ENCODE results near the gene OR52E1. TPM values are rescaled to one million over a fixed set of nuclear protein-coding genes. Genes with fewer than 3 reads are reported as not detected.

Gene OR52E1
- total RNA-seq, 4 donors from 2014 or later = not detected

- no peak for TF ChIP-seq CTCF (IDR thresholded peaks at IDR 0.05)
- TF ChIP-seq POLR2A (IDR thresholded peaks at IDR 0.05) = no peak
- H3K4me3 ChIP-seq (ENCODE audit: low read depth, poor library complexity, severe bottlenecking) = no peak overlapping the region
- intact Hi-C loops (cut with DNase I; ENCODE audit: low total_unique reads) = no loop called here
- WGBS, 2 donors = 19 to 21% methylated on average over 1 of the region's 1 CpG
- DNase-seq (ENCODE audit: low spot score in 2 of 2) = no peak
These were observed 4.3 kb upstream of the OR52E1 start for GRCh38 chr11:5065027-5065426.

DNA sequence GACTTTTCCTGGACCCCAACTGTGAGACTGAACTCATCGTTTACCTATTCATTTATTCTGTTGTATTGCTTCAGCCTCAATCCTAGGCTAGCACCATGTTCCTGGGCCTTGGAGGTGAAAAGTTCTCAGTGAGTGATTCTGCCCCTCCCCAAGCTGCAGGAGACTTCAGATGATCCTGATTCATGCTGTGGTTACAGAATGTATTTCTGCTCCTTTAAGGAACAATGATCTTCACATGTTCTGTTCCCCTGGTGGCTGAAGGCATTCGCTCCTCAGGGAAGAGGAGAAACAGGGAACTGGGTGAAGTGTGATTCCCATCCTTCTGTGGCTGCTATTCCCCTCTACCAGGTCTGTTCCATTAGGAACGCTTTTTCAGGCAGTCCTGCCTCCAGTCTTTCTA is 2.4 kb downstream of the OR52E1 start:
- intact Hi-C loops (cut with DNase I; ENCODE audit: low total_unique reads) = no loop called here
- WGBS, 2 donors = 51 to 61% methylated on average over 3 of the region's 3 CpGs
- no peak overlapping the region for H3K4me3 ChIP-seq (ENCODE audit: low read depth, poor library complexity, severe bottlenecking)
- no peak for DNase-seq (ENCODE audit: low spot score in 2 of 2)
- no peak for TF ChIP-seq POLR2A (IDR thresholded peaks at IDR 0.05)
- no peak for TF ChIP-seq CTCF (IDR thresholded peaks at IDR 0.05)

- intact Hi-C loops (cut with DNase I; ENCODE audit: low total_unique reads) = no loop called here
- no peak for TF ChIP-seq POLR2A (IDR thresholded peaks at IDR 0.05)
- TF ChIP-seq CTCF (IDR thresholded peaks at IDR 0.05) = no peak
- no peak overlapping the region for H3K4me3 ChIP-seq (ENCODE audit: low read depth, poor library complexity, severe bottlenecking)
- DNase-seq (ENCODE audit: low spot score in 2 of 2) = no peak
- 71 to 79% methylated on average over 2 of the region's 2 CpGs for WGBS, 2 donors
These were observed 12.0 kb downstream of the OR52E1 start for GRCh38 chr11:5081405-5081804.

GRCh38 chr11:5083602-5084001 is 14.2 kb downstream of the OR52E1 start:
- no peak overlapping the region for H3K4me3 ChIP-seq (ENCODE audit: low read depth, poor library complexity, severe bottlenecking)
- no peak for TF ChIP-seq POLR2A (IDR thresholded peaks at IDR 0.05)
- TF ChIP-seq CTCF (IDR thresholded peaks at IDR 0.05) = no peak
- intact Hi-C loops (cut with DNase I; ENCODE audit: low total_unique reads) = no loop called here
- no peak for DNase-seq (ENCODE audit: low spot score in 2 of 2)

GRCh38 chr11:5088556-5088955 is 19.2 kb downstream of the OR52E1 start:
- TF ChIP-seq POLR2A (IDR thresholded peaks at IDR 0.05) (no peak), CTCF (IDR thresholded peaks at IDR 0.05) (no peak)
- DNase-seq (ENCODE audit: low spot score in 2 of 2) = no peak
- intact Hi-C loops (cut with DNase I; ENCODE audit: low total_unique reads) = no loop called here
- H3K4me3 ChIP-seq (ENCODE audit: low read depth, poor library complexity, severe bottlenecking) = no peak overlapping the region

- 88 to 89% methylated on average over 1 of the region's 1 CpG for WGBS, 2 donors
- H3K4me3 ChIP-seq (ENCODE audit: low read depth, poor library complexity, severe bottlenecking) = no peak overlapping the region
- DNase-seq (ENCODE audit: low spot score in 2 of 2) = no peak
- intact Hi-C loops (cut with DNase I; ENCODE audit: low total_unique reads) = no loop called here
- TF ChIP-seq CTCF (IDR thresholded peaks at IDR 0.05) = no peak
- TF ChIP-seq POLR2A (IDR thresholded peaks at IDR 0.05) = no peak
These were observed 21.3 kb downstream of the OR52E1 start for GRCh38 chr11:5090668-5091067.
